ENCODE data around the gene DYNLT4.

- TF ChIP-seq, protein P1, sequence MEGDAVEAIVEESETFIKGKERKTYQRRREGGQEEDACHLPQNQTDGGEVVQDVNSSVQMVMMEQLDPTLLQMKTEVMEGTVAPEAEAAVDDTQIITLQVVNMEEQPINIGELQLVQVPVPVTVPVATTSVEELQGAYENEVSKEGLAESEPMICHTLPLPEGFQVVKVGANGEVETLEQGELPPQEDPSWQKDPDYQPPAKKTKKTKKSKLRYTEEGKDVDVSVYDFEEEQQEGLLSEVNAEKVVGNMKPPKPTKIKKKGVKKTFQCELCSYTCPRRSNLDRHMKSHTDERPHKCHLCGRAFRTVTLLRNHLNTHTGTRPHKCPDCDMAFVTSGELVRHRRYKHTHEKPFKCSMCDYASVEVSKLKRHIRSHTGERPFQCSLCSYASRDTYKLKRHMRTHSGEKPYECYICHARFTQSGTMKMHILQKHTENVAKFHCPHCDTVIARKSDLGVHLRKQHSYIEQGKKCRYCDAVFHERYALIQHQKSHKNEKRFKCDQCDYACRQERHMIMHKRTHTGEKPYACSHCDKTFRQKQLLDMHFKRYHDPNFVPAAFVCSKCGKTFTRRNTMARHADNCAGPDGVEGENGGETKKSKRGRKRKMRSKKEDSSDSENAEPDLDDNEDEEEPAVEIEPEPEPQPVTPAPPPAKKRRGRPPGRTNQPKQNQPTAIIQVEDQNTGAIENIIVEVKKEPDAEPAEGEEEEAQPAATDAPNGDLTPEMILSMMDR (IDR thresholded peaks at IDR 0.05; ENCODE audit: poor library complexity): no peak
- no peak for TF ChIP-seq EZH2 (IDR thresholded peaks at IDR 0.05; ENCODE audit: borderline replicate concordance)
Observed at GRCh38 chr1:44831516-44831915, 24.4 kb upstream of the DYNLT4 start.
